Measurements from ENCODE around the gene LZTS2. TPM values are rescaled to one million over a fixed set of nuclear protein-coding genes. Genes with fewer than 3 reads are reported as not detected.
A peak's percentile ranks its signal among the peaks of the same experiment; 100 is the strongest.

LZTS2 gene
- polyA plus RNA-seq, 6 donors from 2014 or later: 2.2 to 21.5 (median 13.2) TPM

GRCh38 chr10:100996678-100997359 is 2.8 kb upstream of the LZTS2 start:
- H3K27ac Mint-ChIP-seq: peak overlapping the region; percentile 85 to 96 (median 92)
- ATAC-seq (ENCODE audit: low read depth in 2 of 2) (peak; percentile 13 to 15), DNase-seq (peak; percentile 58)
- no peaks in the 10 kb centered on the region for H3K9me3 Mint-ChIP-seq
- H3K4me1 Mint-ChIP-seq: peaks cover 23 to 40% (median 34%) of the 10 kb centered on the region in 3 donors
- H3K4me3 Mint-ChIP-seq: peak overlapping the region; percentile 82 to 98 (median 91)
- H3K27me3 Mint-ChIP-seq: no peaks in the 10 kb centered on the region
- peaks cover 0 to 7% of the 10 kb centered on the region in 2 donors for H3K36me3 Mint-ChIP-seq

DNA sequence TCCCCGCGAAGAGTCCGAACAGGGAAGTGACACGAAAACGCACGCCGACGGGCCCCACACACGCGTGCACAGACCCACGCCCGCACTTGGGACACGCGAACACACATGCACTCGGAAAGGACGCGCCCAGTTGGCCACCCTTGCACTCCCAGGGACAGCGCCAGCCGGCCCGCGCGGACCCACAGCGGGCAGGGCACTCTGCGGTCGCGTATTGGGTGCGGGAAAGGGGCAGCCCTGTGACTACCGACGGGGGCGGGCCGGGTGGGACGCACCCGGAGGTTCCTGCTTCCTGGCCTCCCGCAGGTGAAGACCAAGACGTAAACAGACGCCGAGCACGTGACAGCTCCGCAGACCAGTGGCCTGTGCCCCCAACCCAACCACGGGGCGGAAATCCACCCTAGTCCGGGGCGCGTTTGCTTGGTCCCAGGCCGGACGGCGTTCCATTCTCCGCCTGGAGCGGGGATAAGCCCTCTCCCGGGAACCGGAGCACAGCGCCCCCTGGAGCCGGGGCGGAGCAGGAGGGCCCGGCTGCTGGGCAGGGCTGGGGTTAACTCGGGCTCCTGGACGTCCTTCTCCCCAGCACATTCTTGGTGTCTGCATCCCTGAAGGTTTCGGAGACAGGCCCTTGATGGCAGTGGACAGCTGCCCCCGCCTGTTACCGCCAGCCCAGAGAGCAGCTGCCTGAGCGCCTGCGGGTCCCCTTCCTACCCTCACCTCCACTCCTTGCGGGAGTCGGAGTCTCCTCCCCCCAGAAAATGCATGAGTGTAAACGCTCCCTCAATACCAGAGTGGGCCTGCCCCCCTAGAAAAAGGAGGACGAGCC is 2.0 kb upstream of the LZTS2 start:
- H3K27ac Mint-ChIP-seq: peak overlapping the region; percentile 85 to 97 (median 96)
- H3K9me3 Mint-ChIP-seq: no peaks in the 10 kb centered on the region
- ATAC-seq (ENCODE audit: low read depth in 2 of 2): peak; percentile 30 to 34
- H3K4me1 Mint-ChIP-seq: peaks cover 23 to 40% (median 34%) of the 10 kb centered on the region in 3 donors
- DNase-seq: peak; percentile 78
- peaks cover 0 to 7% of the 10 kb centered on the region in 2 donors for H3K36me3 Mint-ChIP-seq
- H3K27me3 Mint-ChIP-seq: no peaks in the 10 kb centered on the region
- peak overlapping the region; percentile 81 to 98 (median 90) for H3K4me3 Mint-ChIP-seq

DNA sequence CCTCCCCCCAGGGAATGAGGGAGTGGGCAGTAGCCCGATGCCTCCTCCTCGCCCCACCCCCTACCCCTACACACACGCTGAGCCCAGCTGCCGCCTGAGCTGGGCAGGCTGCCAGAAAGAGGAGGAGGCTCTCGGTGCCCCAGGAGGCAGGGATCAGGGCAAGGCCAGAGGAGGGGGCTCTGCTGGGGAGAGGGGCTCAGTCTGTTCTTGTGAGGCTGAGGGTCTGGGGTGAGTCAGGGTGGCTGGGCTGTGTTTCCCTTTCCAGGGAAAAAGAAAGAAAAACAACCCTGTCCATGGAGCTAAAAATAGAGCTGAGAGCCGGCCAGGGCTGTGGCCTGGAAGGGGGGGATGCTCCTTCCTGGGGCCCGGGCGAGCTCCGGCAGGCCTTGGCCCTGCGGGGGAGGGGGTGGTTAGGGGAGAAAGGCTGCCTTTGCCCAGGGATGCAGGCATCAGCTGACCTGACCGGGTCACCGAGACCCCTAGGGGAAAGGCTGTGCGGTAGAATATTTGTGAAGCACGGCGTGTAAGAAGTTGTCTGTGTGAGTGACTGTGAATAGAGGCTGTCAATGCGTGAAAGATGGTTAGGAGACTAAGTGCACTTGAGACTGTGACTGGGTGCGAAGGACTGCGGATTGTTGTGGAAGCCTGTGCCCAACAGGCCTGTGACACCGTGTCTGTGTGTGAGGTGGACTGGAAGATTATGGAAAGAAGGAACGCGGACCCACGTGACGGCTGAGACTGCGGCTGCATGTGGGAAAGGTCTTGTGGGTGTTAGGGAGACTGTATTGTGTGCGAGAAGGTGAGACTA is 1.2 kb upstream of the LZTS2 start:
- ATAC-seq (ENCODE audit: low read depth in 2 of 2) (peak; percentile 17 to 28), DNase-seq (peak; percentile 64)
- Mint-ChIP-seq H3K4me3 (peak overlapping the region; percentile 81 to 98 (median 90)), H3K9me3 (no peaks in the 10 kb centered on the region), H3K4me1 (peaks cover 23 to 40% (median 34%) of the 10 kb centered on the region in 3 donors), H3K27me3 (no peaks in the 10 kb centered on the region), H3K36me3 (peaks cover 0 to 3% of the 10 kb centered on the region in 2 donors), H3K27ac (peak overlapping the region; percentile 85 to 99 (median 96))

GRCh38 chr10:100998991-100999741 is 442 bp upstream of the LZTS2 start:
- peak; percentile 67 to 72 for ATAC-seq (ENCODE audit: low read depth in 2 of 2)
- Mint-ChIP-seq H3K27me3 (no peaks in the 10 kb centered on the region), H3K4me1 (peaks cover 23 to 40% (median 34%) of the 10 kb centered on the region in 3 donors), H3K36me3 (no peaks in the 10 kb centered on the region), H3K4me3 (peak overlapping the region; percentile 81 to 98 (median 90)), H3K27ac (peak overlapping the region; percentile 85 to 99 (median 96)), H3K9me3 (no peaks in the 10 kb centered on the region)
- peak; percentile 81 for DNase-seq

DNA sequence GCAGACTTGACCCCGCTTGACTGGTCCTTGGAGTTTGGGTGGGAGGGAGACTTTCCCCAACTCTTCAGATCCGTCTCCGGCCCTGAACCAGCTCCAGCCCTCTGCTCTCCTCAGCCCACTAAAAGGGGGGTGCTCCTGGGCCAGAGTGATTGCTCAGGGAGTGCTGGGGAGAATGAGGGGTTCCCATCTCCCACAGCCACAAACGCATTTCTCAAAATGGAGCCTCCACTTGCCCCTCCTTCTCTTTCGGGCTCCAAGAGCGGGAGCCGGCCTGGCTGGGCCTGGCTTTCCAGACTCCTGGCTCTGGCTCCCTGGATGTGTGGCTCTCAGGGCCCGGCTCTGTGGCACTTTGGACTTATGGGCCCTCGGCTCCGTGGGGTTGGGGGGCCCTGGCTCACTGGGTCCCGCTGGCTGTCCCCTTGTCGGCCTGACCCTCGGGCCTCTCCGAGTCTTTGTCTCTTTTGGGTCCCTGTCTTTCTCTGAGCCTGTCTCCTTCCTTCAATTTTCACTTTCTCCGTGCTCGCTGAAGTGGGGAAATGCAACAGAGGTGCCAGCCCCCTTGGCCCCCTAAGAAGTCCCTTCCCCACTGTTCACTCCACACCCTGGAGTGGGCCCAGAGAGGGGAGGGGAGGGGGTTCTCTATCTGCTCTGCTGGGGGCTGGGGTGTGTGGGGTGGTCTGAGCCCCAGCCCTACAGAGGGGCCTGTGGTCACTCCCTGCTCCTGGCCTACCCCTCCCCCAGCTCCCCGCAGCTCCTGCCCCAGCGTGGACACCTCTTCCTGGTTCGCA is 713 bp downstream of the LZTS2 start:
- H3K27ac Mint-ChIP-seq: peak overlapping the region in 3 of 6 donors; percentile 26 to 87 (median 86)
- no peaks in the 10 kb centered on the region for H3K36me3 Mint-ChIP-seq
- no peaks in the 10 kb centered on the region for H3K9me3 Mint-ChIP-seq
- peak overlapping the region; percentile 55 to 90 (median 84) for H3K4me3 Mint-ChIP-seq
- peaks cover 23 to 40% (median 34%) of the 10 kb centered on the region in 3 donors for H3K4me1 Mint-ChIP-seq
- H3K27me3 Mint-ChIP-seq: no peaks in the 10 kb centered on the region
- no peak for DNase-seq
- no peak for ATAC-seq (ENCODE audit: low read depth in 2 of 2)

- peaks cover 23 to 34% (median 32%) of the 10 kb centered on the region in 3 donors for H3K4me1 Mint-ChIP-seq
- no peaks in the 10 kb centered on the region for H3K27me3 Mint-ChIP-seq
- no peaks in the 10 kb centered on the region for H3K9me3 Mint-ChIP-seq
Observed at GRCh38 chr10:101000915-101001658, 1.5 kb downstream of the LZTS2 start.

DNA sequence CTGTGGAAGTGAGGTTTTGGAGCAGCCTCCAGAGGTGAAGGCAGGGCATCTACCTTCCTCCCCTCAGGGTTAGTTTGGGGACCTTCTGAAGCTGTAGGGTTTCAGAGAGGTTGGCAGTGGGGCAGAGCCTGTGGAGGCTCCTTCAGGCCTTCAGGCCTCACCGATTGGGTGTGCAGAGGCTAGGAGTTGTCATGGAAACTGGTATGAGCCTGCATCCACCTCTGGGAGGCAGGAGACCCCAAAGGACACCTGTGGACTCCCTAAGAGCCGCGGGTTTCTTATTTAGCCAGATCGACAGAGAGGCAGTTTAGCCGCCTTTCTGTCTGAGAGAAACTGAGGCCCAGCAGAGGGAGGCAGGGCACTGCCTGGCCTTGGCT is 2.0 kb downstream of the LZTS2 start:
- DNase-seq (no peak), ATAC-seq (ENCODE audit: low read depth in 2 of 2) (no peak)
- Mint-ChIP-seq H3K36me3 (no peaks in the 10 kb centered on the region), H3K4me1 (peaks cover 18 to 28% (median 27%) of the 10 kb centered on the region in 3 donors), H3K9me3 (no peaks in the 10 kb centered on the region), H3K27me3 (no peaks in the 10 kb centered on the region), H3K27ac (peak overlapping the region in 1 of 6 donors; percentile 86), H3K4me3 (peak overlapping the region in 4 of 8 donors; percentile 63 to 84 (median 76))

More at GRCh38 chr10:101000915-101001658, 1.5 kb downstream of the LZTS2 start:
- Mint-ChIP-seq H3K36me3 (no peaks in the 10 kb centered on the region), H3K4me3 (peak overlapping the region; percentile 23 to 84 (median 79)), H3K27ac (peak overlapping the region in 4 of 6 donors; percentile 0 to 93 (median 86))
- ATAC-seq (ENCODE audit: low read depth in 2 of 2) (no peak), DNase-seq (no peak)

GRCh38 chr10:101002456-101002855 is 2.8 kb downstream of the LZTS2 start:
- DNase-seq (no peak), ATAC-seq (ENCODE audit: low read depth in 2 of 2) (no peak)
- Mint-ChIP-seq H3K4me1 (peaks cover 18 to 26% (median 26%) of the 10 kb centered on the region in 3 donors), H3K27ac (no peak overlapping the region), H3K27me3 (no peaks in the 10 kb centered on the region), H3K9me3 (no peaks in the 10 kb centered on the region), H3K4me3 (no peak overlapping the region), H3K36me3 (no peaks in the 10 kb centered on the region)

- DNase-seq: no peak
- H3K4me1 Mint-ChIP-seq: peaks cover 12 to 17% (median 16%) of the 10 kb centered on the region in 3 donors
- no peak for ATAC-seq (ENCODE audit: low read depth in 2 of 2)
- no peaks in the 10 kb centered on the region for H3K27me3 Mint-ChIP-seq
- no peaks in the 10 kb centered on the region for H3K36me3 Mint-ChIP-seq
- H3K9me3 Mint-ChIP-seq: no peaks in the 10 kb centered on the region
- no peak overlapping the region for H3K27ac Mint-ChIP-seq
- H3K4me3 Mint-ChIP-seq: peak overlapping the region in 1 of 8 donors; percentile 44
Observed at GRCh38 chr10:101003639-101004206, 4.1 kb downstream of the LZTS2 start.

DNA sequence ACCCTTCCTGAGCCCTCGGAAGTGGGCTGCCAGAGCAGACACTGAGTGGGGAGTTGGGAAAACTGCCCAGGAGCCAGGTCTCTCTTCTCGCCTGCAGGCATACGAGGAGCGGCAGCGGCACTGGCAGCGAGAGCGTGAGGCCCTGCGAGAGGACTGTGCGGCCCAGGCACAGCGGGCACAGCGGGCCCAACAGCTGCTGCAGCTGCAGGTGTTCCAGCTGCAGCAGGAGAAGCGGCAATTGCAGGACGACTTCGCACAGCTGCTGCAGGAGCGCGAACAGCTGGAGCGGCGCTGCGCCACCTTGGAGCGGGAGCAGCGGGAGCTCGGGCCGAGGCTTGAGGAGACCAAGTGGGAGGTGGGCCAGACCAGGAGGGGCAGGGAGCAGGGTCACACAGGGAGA is 5.8 kb downstream of the LZTS2 start:
- Mint-ChIP-seq H3K4me1 (peaks cover 10% of the 10 kb centered on the region in 3 donors), H3K27ac (no peak overlapping the region), H3K9me3 (no peaks in the 10 kb centered on the region), H3K4me3 (no peak overlapping the region), H3K27me3 (no peaks in the 10 kb centered on the region), H3K36me3 (no peaks in the 10 kb centered on the region)
- DNase-seq: no peak
- ATAC-seq (ENCODE audit: low read depth in 2 of 2): no peak

- Mint-ChIP-seq H3K4me3 (no peak overlapping the region), H3K4me1 (peaks cover 3 to 7% (median 6%) of the 10 kb centered on the region in 3 donors), H3K36me3 (no peaks in the 10 kb centered on the region), H3K9me3 (no peaks in the 10 kb centered on the region), H3K27ac (no peak overlapping the region), H3K27me3 (no peaks in the 10 kb centered on the region)
- no peak for ATAC-seq (ENCODE audit: low read depth in 2 of 2)
- no peak for DNase-seq
Observed at GRCh38 chr10:101005869-101006567, 6.4 kb downstream of the LZTS2 start.
